HG03442 (cell line): ENCODE data around the gene MAPKAP1.
A peak's percentile ranks its signal among the peaks of the same experiment; 100 is the strongest.

Experiments used
- ATAC-seq: cut with Tn5 transposase; IDR thresholded peaks from one replicate; pipeline ENCODE4 v1.9.1; 2021; ENCODE audit warnings: mild to moderate bottlenecking, moderate library complexity; ENCODE audit not compliant: unreplicated experiment

Gene MAPKAP1

GRCh38 chr9:125646217-125646616, 60.8 kb downstream of the MAPKAP1 start:
- ATAC-seq = no peak

- ATAC-seq = no peak
Observed at GRCh38 chr9:125644819-125645507, 62.0 kb downstream of the MAPKAP1 start.

- ATAC-seq = no peak
Observed at GRCh38 chr9:125642311-125642710, 64.7 kb downstream of the MAPKAP1 start.

GRCh38 chr9:125639057-125639456, 68.0 kb downstream of the MAPKAP1 start:
- no peak for ATAC-seq

GRCh38 chr9:125638239-125639045, 68.6 kb downstream of the MAPKAP1 start:
- no peak for ATAC-seq

- no peak for ATAC-seq
Observed at GRCh38 chr9:125637241-125637640, 69.8 kb downstream of the MAPKAP1 start.

- ATAC-seq = no peak
Observed at GRCh38 chr9:125635888-125636287, 71.1 kb downstream of the MAPKAP1 start.

- no peak for ATAC-seq
Observed at GRCh38 chr9:125634040-125634717, 72.8 kb downstream of the MAPKAP1 start.

- no peak for ATAC-seq
Observed at GRCh38 chr9:125633116-125633745, 73.8 kb downstream of the MAPKAP1 start.

GRCh38 chr9:125632321-125633115, 74.5 kb downstream of the MAPKAP1 start:
- peak; percentile 55 for ATAC-seq

- ATAC-seq = no peak
Observed at GRCh38 chr9:125631391-125632085, 75.5 kb downstream of the MAPKAP1 start.

- ATAC-seq = no peak
Observed at GRCh38 chr9:125630436-125630835, 76.6 kb downstream of the MAPKAP1 start.

GRCh38 chr9:125629446-125629845, 77.6 kb downstream of the MAPKAP1 start:
- no peak for ATAC-seq

- ATAC-seq = no peak
Observed at GRCh38 chr9:125626187-125626586, 80.8 kb downstream of the MAPKAP1 start.

- no peak for ATAC-seq
Observed at GRCh38 chr9:125621170-125621569, 85.8 kb downstream of the MAPKAP1 start.

GRCh38 chr9:125620216-125620615, 86.8 kb downstream of the MAPKAP1 start:
- ATAC-seq = no peak

GRCh38 chr9:125617087-125617486, 89.9 kb downstream of the MAPKAP1 start:
- no peak for ATAC-seq

GRCh38 chr9:125613141-125613540, 93.9 kb downstream of the MAPKAP1 start:
- no peak for ATAC-seq

GRCh38 chr9:125612616-125613015, 94.4 kb downstream of the MAPKAP1 start:
- no peak for ATAC-seq
